GM12874 (cell line): ENCODE results near the gene MLIP.

ENCODE experiments used
- TF ChIP-seq, protein P1 (sequence below): IDR thresholded peaks from 2 replicates; pipeline ENCODE4 v1.5.1; 2011; ENCODE audit warnings: low read depth, mild to moderate bottlenecking, control low read depth, low read length, moderate library complexity; ENCODE audit not compliant: insufficient read depth

The MLIP gene

DNA sequence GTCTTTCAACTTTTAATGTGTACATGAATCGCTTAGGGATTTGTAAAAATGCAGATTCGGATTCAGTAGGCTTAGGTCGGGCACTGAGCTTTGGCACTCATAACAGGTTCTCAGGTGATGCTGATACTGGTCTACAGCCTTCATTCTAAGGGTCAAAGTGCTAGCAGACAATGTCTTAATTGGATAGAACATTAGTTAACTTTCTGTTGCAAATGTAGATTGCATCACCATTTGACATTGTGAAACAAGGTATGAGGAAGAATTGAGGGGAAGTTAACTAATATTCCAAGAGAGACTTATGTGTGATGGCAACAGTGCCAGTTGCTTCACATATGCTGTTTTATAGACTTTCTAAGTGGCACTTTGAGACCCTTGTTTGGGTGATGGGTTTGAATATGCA lies 86.9 kb downstream of the MLIP start:
- TF ChIP-seq, protein P1, sequence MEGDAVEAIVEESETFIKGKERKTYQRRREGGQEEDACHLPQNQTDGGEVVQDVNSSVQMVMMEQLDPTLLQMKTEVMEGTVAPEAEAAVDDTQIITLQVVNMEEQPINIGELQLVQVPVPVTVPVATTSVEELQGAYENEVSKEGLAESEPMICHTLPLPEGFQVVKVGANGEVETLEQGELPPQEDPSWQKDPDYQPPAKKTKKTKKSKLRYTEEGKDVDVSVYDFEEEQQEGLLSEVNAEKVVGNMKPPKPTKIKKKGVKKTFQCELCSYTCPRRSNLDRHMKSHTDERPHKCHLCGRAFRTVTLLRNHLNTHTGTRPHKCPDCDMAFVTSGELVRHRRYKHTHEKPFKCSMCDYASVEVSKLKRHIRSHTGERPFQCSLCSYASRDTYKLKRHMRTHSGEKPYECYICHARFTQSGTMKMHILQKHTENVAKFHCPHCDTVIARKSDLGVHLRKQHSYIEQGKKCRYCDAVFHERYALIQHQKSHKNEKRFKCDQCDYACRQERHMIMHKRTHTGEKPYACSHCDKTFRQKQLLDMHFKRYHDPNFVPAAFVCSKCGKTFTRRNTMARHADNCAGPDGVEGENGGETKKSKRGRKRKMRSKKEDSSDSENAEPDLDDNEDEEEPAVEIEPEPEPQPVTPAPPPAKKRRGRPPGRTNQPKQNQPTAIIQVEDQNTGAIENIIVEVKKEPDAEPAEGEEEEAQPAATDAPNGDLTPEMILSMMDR: no peak

DNA sequence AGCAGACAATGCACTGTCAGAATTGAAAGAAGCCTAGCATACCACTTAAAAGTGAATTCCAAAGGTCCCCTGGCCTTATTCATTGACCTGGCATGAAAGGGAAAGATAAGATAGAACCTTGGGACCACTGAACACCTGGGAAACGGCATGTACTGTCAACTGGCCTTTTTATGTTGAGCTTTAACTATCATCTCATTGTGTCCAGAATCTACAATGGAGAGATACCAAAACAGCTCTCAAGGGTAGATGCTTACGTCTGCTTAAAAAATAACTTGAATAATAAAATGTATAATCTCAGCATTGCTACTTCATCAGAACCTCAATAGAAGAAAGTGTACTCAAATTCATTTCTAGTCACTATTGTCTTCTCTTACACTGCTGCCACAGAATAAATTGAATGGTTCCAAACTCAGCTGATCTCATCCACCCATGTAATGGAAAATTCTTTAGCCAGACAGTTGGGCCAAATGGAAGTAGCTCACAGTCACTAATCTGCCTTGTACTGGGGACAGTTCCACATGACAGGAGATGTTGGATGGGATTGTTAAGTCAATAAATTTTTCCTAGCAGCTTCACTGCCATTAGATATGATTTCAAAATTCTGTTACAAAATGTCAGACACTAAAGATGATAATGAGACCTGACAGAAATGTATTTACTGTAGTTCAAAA lies 93.8 kb downstream of the MLIP start:
- TF ChIP-seq, protein P1: no peak

DNA sequence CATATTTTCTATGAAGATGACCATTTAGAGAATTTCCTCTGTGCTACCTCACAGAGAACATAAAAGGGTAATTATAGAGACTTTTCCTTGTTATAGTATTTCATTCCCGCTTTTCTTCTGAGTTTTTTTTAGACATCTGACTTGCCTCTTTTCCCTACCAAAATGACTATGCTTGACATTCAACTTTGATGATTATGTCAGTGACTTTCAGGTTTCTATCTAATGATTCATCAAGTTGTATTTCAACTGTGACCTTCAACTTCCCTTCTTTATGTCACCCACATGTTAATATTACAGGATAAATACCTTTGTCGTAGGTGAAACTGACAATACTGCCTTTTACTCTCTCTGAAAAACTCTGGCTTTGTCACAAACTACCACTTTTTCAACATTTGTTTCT lies 95.3 kb downstream of the MLIP start:
- TF ChIP-seq, protein P1: no peak

DNA sequence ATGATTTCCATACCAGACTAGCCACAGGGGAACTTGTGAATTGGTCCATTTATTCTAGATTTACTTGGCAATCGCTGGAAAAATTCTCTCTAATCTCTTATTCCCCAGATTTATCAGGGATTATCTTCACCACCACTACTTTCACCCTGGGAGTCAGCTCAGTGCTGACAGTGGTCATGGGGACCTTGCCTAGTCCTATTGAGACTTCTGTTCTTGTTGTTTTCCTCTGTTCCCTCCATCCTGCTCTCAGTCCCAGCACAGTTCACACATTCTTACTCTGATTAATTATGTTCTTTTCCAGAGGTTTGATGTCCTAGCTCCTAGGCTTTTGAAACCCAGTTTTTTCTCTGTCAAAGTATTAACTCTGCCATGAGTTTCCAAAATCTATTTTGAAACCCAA lies 103.0 kb downstream of the MLIP start:
- TF ChIP-seq, protein P1: no peak

DNA sequence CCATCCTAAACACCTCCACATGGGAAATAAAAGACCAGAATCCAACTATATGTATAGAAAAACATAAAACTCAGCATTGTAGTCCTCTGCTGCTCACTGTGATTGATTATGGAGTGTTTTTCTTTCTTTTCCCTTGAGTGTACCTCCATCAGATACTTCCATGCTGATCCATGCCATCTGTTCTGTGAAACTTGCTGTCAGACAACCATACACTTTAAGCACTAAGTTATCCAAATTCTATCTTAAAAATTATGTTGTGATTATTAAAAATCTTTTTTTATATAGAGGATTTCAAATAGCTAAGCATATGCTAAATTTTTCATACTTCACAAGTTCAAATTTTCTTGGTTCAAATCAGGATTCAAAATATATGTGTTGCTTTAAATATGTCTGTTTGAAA lies 105.1 kb downstream of the MLIP start:
- TF ChIP-seq, protein P1: no peak

DNA sequence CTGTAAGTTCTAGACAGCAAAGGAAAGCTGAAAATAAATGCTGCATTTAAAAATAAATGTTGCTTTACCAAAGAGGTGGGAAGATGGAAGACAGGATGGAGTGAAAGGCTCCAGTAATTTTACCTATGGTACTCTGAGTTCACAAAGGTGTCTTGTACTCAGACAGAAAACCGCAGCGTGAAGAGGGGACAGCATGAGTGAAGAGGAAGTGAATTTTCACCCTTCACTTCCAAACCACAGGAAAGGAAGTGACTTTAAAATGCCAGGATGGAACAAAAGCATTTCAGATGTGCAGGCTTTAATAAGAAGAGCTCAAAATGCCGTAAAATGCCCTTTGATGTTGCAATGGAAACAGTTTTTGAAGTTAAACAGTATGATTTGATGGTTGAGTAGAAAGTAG lies 105.8 kb downstream of the MLIP start:
- TF ChIP-seq, protein P1: no peak

DNA sequence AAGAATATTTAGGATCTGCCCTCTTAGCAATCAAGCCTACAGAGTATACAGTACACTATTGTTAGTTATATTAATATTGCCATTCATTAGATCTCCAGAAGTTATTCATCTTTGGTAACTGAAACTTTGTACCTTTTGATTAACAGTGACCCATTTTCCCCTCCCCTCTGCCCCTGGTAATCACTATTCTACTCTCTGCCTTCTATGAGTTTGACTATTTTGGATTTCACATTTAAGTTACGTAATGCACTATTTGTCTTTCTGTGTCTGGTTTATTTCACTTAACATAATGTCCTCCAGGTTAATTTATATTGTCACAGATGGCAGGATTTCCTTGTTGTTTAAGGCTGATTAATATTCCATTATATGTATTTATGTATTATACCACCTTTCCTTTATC lies 111.0 kb downstream of the MLIP start:
- TF ChIP-seq, protein P1: no peak
